Gastrocnemius medialis (tissue), 4 donors: Measurements from ENCODE around the gene LEPR. TPM values are rescaled to one million over a fixed set of nuclear protein-coding genes. Genes with fewer than 3 reads are reported as not detected.
A peak's percentile ranks its signal among the peaks of the same experiment; 100 is the strongest.

Experiments
- ATAC-seq, 2 donors: fragments of 150-250 bp; one replicate each; pipeline ENCODE4 v1.9.1; 2016
- DNase-seq, 2 donors: peaks; one replicate each; pipeline ENCODE4 v3.0.0-alpha.2; 2019
- H3K27ac ChIP-seq, 4 donors: fragments of 200-600 bp; sonication (generic); 1 replicate in 1 of 4; 2 replicates in 3 of 4; pipeline ENCODE4 v1.5.1; 2016 to 2018; ENCODE audit warnings: mild to moderate bottlenecking in 2 of 4, moderate library complexity in 1 of 4
- H3K27me3 ChIP-seq, 3 donors: fragments of 200-600 bp; sonication (generic) in 2 of 3; 1 replicate in 1 of 3; 2 replicates in 2 of 3; pipeline versions ENCODE4 v1.5.1 to v1.6.0; 2016 to 2019; ENCODE audit warnings: mild to moderate bottlenecking in 1 of 3, moderate library complexity in 1 of 3
- H3K36me3 ChIP-seq, 2 donors: fragments of 200-600 bp; sonication (generic) in 1 of 2; one replicate each; pipeline ENCODE4 v1.5.1; 2017 to 2018
- H3K4me1 ChIP-seq, 2 donors: fragments of 200-600 bp; sonication (generic) in 1 of 2; one replicate each; pipeline ENCODE4 v1.5.1; 2016 to 2017; ENCODE audit warnings: mild to moderate bottlenecking in 2 of 2
- H3K4me3 ChIP-seq, 4 donors: fragments of 200-600 bp; sonication (generic) in 3 of 4; 1 replicate in 1 of 4; 2 replicates in 3 of 4; pipeline ENCODE4 v1.5.1; 2016 to 2019; ENCODE audit warnings: mild to moderate bottlenecking in 2 of 4
- H3K9me3 ChIP-seq, 3 donors: fragments of 200-600 bp; sonication (generic) in 2 of 3; 1 replicate in 1 of 3; 2 replicates in 2 of 3; pipeline ENCODE4 v1.5.1; 2016 to 2019
- CTCF ChIP-seq, 5 experiments: fragments of 450-650 bp in 3 of 5; fragments of 200-600 bp in 2 of 5; sonication (generic) in 2 of 5; IDR thresholded peaks in 4 of 5; conservative IDR thresholded peaks in 1 of 5; 1 replicate in 4 of 5; 2 replicates in 1 of 5; pipeline ENCODE4 v1.5.1; 2016 to 2019; ENCODE audit warnings: antibody characterized with exemption in 5 of 5, mild to moderate bottlenecking in 3 of 5, moderate library complexity in 3 of 5
- POLR2A ChIP-seq, 2 donors: fragments of 450-650 bp; IDR thresholded peaks; one replicate each; pipeline ENCODE4 v1.6.1; 2017; ENCODE audit warnings: antibody characterized with exemption in 2 of 2, mild to moderate bottlenecking in 2 of 2, moderate library complexity in 2 of 2
- in situ Hi-C, 4 donors: fragments of 200-750 bp; cut with MboI; loops; one replicate each; pipeline versions ENCODE4 v1.15.0 to v1.8.0; 2017; ENCODE audit warnings: low sequenced_read_pairs in 4 of 4
- intact Hi-C: fragments of 100-400 bp; cut with DNase I; formaldehyde crosslinking; loops from one replicate; pipeline ENCODE4 v1.15.1; 2023; ENCODE audit warnings: low total_unique reads
- total RNA-seq, 4 donors: library from RNA; depleted of rRNA; stranded (reverse); fragments of >200 nt; gene quantifications; one replicate each; pipeline versions ENCODE4 v1.1.0 to v1.2.3, GENCODE V29; 2016

The LEPR gene
- 1 to 10 TPM; 4.0 to 7.4 (median 4.2) TPM for total RNA-seq

GRCh38 chr1:65420590-65421350 lies at the start of gene LEPR, which contains the start of gene LEPROT:
LEPR (plus strand) TSS chr1:65420668; CDS start chr1:65565566, 144,898 bp downstream.
LEPROT (plus strand) TSS chr1:65420668; CDS start chr1:65420725, 57 bp downstream.
- TF ChIP-seq POLR2A (IDR thresholded peaks at IDR 0.05) (peak; percentile 81 to 84), CTCF (IDR thresholded peaks at IDR 0.05 in 4 of 5, conservative IDR thresholded peaks at IDR 0.05 in 1 of 5) (no peak)
- Histone ChIP-seq H3K36me3 (peaks cover 0 to 12% of the 10 kb centered on the region in 2 donors), H3K4me3 (peak within 1 kb of the TSS; percentile 75 to 87 (median 85)), H3K4me1 (peaks cover 22 to 30% of the 10 kb centered on the region in 2 donors), H3K9me3 (no peaks in the 10 kb centered on the region), H3K27me3 (no peaks in the 10 kb centered on the region), H3K27ac (peak within 1 kb of the TSS; percentile 94 to 97 (median 96))
- DNase-seq = no peak
- in situ Hi-C loops (loop anchor here in 1 of 4 donors (5.0 to 25.0 kb wide), 2 partner anchors 353 to 558 kb away; no protein-coding TSS in a partner anchor), intact Hi-C loops (loop anchor here (1.0 to 10.0 kb wide), 5 partner anchors 94 to 1806 kb away; no protein-coding TSS in a partner anchor)
- peak in 1 of 2 donors; percentile 70 for ATAC-seq

DNA sequence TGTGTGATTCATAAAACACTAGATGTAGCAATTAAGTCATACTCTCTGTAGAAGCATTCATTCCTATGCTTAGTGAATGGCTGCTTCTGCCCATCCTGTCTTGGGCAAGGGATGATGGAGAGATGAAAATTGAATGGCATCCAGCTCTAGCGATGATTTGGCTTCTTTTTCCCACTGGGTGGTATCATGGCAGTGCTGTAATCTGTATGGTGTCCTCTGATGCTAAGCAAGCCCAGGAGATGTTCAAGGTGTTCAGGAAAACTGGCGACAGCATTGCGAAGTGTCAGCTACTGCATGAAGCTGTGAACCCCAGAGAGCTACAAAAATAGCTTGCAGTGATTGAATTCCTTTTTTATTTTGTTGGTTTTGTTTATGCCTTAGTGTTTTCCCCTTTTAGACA lies 48.9 kb upstream of the LEPR start:
- Histone ChIP-seq H3K9me3 (no peaks in the 10 kb centered on the region), H3K27me3 (no peaks in the 10 kb centered on the region), H3K36me3 (no peaks in the 10 kb centered on the region), H3K4me1 (no peaks in the 10 kb centered on the region), H3K27ac (no peak overlapping the region), H3K4me3 (no peak overlapping the region)
- ATAC-seq (no peak), DNase-seq (no peak)
- in situ Hi-C loops = no loop called here
- TF ChIP-seq CTCF (IDR thresholded peaks at IDR 0.05 in 4 of 5, conservative IDR thresholded peaks at IDR 0.05 in 1 of 5) (no peak), POLR2A (IDR thresholded peaks at IDR 0.05) (no peak)
- intact Hi-C loops = no loop called here

GRCh38 chr1:65372557-65372956 lies 47.9 kb upstream of the LEPR start:
- DNase-seq = no peak
- no peaks in the 10 kb centered on the region for H3K36me3 ChIP-seq
- in situ Hi-C loops = no loop called here

DNA sequence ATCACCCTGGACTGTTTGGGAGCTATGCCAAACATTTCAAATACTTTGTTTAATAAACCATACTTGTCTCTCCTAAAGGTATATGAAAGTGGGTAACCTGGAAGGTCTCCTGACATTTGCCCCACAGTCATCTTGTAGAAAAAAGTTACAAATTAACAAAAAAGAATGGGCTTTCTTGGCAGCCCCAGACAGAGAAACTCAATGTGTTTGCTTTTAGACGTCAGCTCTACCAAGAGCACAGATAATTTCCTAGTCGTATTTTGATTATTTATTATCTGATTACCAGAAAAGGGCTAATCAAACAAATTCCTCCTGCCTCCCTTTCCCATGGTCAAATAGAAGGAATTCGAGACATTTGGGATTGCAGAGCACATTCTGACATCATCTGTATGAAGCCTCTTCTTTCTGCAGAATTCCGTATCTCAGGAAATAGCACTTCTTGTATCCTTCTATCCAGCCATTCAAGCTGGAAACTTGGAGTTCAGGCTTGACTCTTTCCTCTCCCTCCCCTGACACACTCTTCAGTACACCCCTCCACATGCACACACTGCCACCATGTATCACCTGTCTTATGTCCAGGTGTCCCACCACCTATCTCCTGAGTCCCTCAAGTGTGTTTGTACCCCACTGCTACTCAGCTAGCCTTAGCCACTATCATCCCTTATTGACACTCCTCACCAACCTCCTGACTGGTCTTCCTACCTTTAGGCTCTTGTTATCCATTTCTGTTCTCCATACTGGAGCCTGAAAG lies 42.8 kb upstream of the LEPR start:
- in situ Hi-C loops (no loop called here), intact Hi-C loops (no loop called here)
- Histone ChIP-seq H3K9me3 (no peaks in the 10 kb centered on the region), H3K27me3 (no peaks in the 10 kb centered on the region), H3K4me3 (no peak overlapping the region), H3K4me1 (no peaks in the 10 kb centered on the region), H3K36me3 (no peaks in the 10 kb centered on the region), H3K27ac (no peak overlapping the region)
- no peak for TF ChIP-seq POLR2A (IDR thresholded peaks at IDR 0.05)
- no peak for TF ChIP-seq CTCF (IDR thresholded peaks at IDR 0.05 in 4 of 5, conservative IDR thresholded peaks at IDR 0.05 in 1 of 5)
- no peak for DNase-seq
- ATAC-seq = no peak

More at GRCh38 chr1:65372557-65372956, 47.9 kb upstream of the LEPR start:
- Histone ChIP-seq H3K4me1 (no peaks in the 10 kb centered on the region), H3K27ac (no peak overlapping the region), H3K4me3 (no peak overlapping the region), H3K27me3 (no peaks in the 10 kb centered on the region), H3K9me3 (no peaks in the 10 kb centered on the region)
- ATAC-seq = no peak
- intact Hi-C loops = no loop called here
- TF ChIP-seq POLR2A (IDR thresholded peaks at IDR 0.05) (no peak), CTCF (IDR thresholded peaks at IDR 0.05 in 4 of 5, conservative IDR thresholded peaks at IDR 0.05 in 1 of 5) (no peak)
